A549 (cell line): Measurements from ENCODE around the gene SLC11A1. TPM values are rescaled to one million over a fixed set of nuclear protein-coding genes. Genes with fewer than 3 reads are reported as not detected.

Experiments
- ATAC-seq, 2 experiments: fragments of 200-7000 bp in 1 of 2; fragments of >200 bp in 1 of 2; cut with Nextera tagmentation in 1 of 2; cut with Tn5 transposase in 1 of 2; 3 replicates each; pipeline versions ENCODE4 v1.8.0 to v1.9.1; 2018 to 2020; ENCODE audit warnings: mild to moderate bottlenecking in 1 of 2, moderate library complexity in 1 of 2
- CTCF ChIA-PET: fragments of 300-600 bp; sonication (Branson Sonifier 250); formaldehyde crosslinking; extraction: SDS; loops from one replicate; lab custom pipeline; 2021; ENCODE audit warnings: antibody characterized with exemption, inconsistent platforms; lab: Yijun Ruan, JAX
- POLR2A ChIA-PET: fragments of 350-600 bp; formaldehyde crosslinking; extraction: SDS; loops from one replicate; lab custom pipeline; 2021; ENCODE audit warnings: antibody characterized with exemption, inconsistent platforms; lab: Yijun Ruan, JAX
- DNase-seq, 2 experiments: peaks; one replicate each; pipeline versions ENCODE4 v3.0.0 to v3.0.0-alpha.2; 2011 to 2016; ENCODE audit warnings: low read depth in 1 of 2, low spot score in 1 of 2
- FAIRE-seq: peaks from 2 replicates; lab custom pipeline; 2011; peaks lifted over from hg19 to GRCh38; lab: Jason Lieb, UNC
- H3K27ac ChIP-seq, 2 experiments: fragments of >200 bp; sonication (Bioruptor Twin); formaldehyde crosslinking; 3 replicates each; pipeline ENCODE4 v1.5.1; 2016 to 2017
- H3K4me1 ChIP-seq: fragments of >200 bp; sonication (Bioruptor Twin); formaldehyde crosslinking; 3 replicates; pipeline ENCODE4 v1.6.1; 2016
- H3K4me2 ChIP-seq: fragments of >200 bp; sonication (Bioruptor Twin); formaldehyde crosslinking; 3 replicates; pipeline ENCODE4 v1.6.1; 2016
- H3K4me3 ChIP-seq: fragments of >200 bp; sonication (Bioruptor Twin); formaldehyde crosslinking; 3 replicates; pipeline ENCODE4 v1.5.1; 2016
- H3K9me3 ChIP-seq: fragments of >200 bp; sonication (Bioruptor Twin); formaldehyde crosslinking; 3 replicates; pipeline ENCODE4 v1.6.1; 2016
- BHLHE40 ChIP-seq: IDR thresholded peaks from 2 replicates; pipeline ENCODE4 v1.6.1; 2012; ENCODE audit warnings: low read depth, low read length, inconsistent platforms
- CBX2 ChIP-seq: fragments of 200-600 bp; sonication (generic); IDR thresholded peaks from 2 replicates; pipeline ENCODE4 v1.6.1; 2016; ENCODE audit warnings: low read depth, mild to moderate bottlenecking, borderline replicate concordance
- CBX8 ChIP-seq: fragments of 200-600 bp; sonication (generic); IDR thresholded peaks from 2 replicates; pipeline ENCODE4 v1.6.1; 2016
- CHD4 ChIP-seq: fragments of 200-600 bp; sonication (generic); IDR thresholded peaks from 2 replicates; pipeline ENCODE4 v1.6.1; 2016; ENCODE audit warnings: antibody characterized with exemption, mild to moderate bottlenecking, borderline replicate concordance
- EHMT2 ChIP-seq: fragments of 200-600 bp; sonication (generic); IDR thresholded peaks from 2 replicates; pipeline ENCODE4 v1.6.1; 2016; ENCODE audit warnings: antibody characterized with exemption, low read depth, mild to moderate bottlenecking, moderate library complexity
- EP300 ChIP-seq, 2 experiments: fragments of >200 bp; sonication (Bioruptor Twin); formaldehyde crosslinking; IDR thresholded peaks; 2 replicates in 1 of 2; 3 replicates in 1 of 2; pipeline ENCODE4 v1.6.1; 2016 to 2017
- ESRRA ChIP-seq: fragments of 150-350 bp; IDR thresholded peaks from 2 replicates; pipeline ENCODE4 v1.6.1; 2014; ENCODE audit warnings: mild to moderate bottlenecking, low read length, borderline replicate concordance
- FOSB ChIP-seq: fragments of 250-450 bp; sonication (Bioruptor Pico); IDR thresholded peaks from 2 replicates; pipeline ENCODE4 v1.5.0; 2020; ENCODE audit warnings: mild to moderate bottlenecking, moderate library complexity
- GATA3 ChIP-seq: IDR thresholded peaks from 2 replicates; pipeline ENCODE4 v1.6.1; 2012; ENCODE audit warnings: borderline replicate concordance
- HOXA7 ChIP-seq: fragments of 250-450 bp; sonication (Bioruptor Pico); IDR thresholded peaks from 2 replicates; pipeline ENCODE4 v1.5.0; 2020; ENCODE audit warnings: mild to moderate bottlenecking, moderate library complexity
- HOXB13 ChIP-seq: fragments of 250-450 bp; sonication (Bioruptor Pico); IDR thresholded peaks from 2 replicates; pipeline ENCODE4 v1.5.0; 2020; ENCODE audit warnings: low read depth, mild to moderate bottlenecking, moderate library complexity
- JUNB ChIP-seq: fragments of >200 bp; sonication (Bioruptor Twin); formaldehyde crosslinking; IDR thresholded peaks from 2 replicates; pipeline ENCODE4 v1.6.1; 2016
- KDM1A ChIP-seq: fragments of 200-600 bp; sonication (generic); IDR thresholded peaks from 2 replicates; pipeline ENCODE4 v1.6.1; 2016; ENCODE audit warnings: low read depth, mild to moderate bottlenecking
- KDM5A ChIP-seq: fragments of 200-600 bp; sonication (generic); IDR thresholded peaks from 2 replicates; pipeline ENCODE4 v1.6.1; 2016; ENCODE audit warnings: antibody characterized with exemption, mild to moderate bottlenecking
- MAFK ChIP-seq: fragments of 450-650 bp; IDR thresholded peaks from 2 replicates; pipeline ENCODE4 v1.6.1; 2014; ENCODE audit not compliant: partially characterized antibody
- MAZ ChIP-seq: fragments of 150-350 bp; IDR thresholded peaks from 2 replicates; pipeline ENCODE4 v1.6.1; 2014; ENCODE audit warnings: antibody characterized with exemption, low read depth, low read length, borderline replicate concordance
- MYC ChIP-seq: IDR thresholded peaks from 2 replicates; pipeline ENCODE4 v1.6.1; 2012; ENCODE audit warnings: mild to moderate bottlenecking, inconsistent platforms, low read length, improper control_type of control experiment, borderline replicate concordance
- NFE2L2 ChIP-seq: fragments of 150-350 bp; conservative IDR thresholded peaks from 2 replicates; pipeline ENCODE4 v1.6.1; 2014; ENCODE audit warnings: low read length
- NPAS2 ChIP-seq: fragments of 250-450 bp; sonication (Bioruptor Pico); IDR thresholded peaks from 2 replicates; pipeline ENCODE4 v1.8.0; 2022; ENCODE audit warnings: mild to moderate bottlenecking, moderate library complexity, borderline replicate concordance
- NR3C1 ChIP-seq: fragments of >200 bp; sonication (Bioruptor Twin); formaldehyde crosslinking; IDR thresholded peaks from 3 replicates; pipeline ENCODE4 v1.6.1; 2017
- POLR2AphosphoS2 ChIP-seq: conservative IDR thresholded peaks from 2 replicates; pipeline ENCODE4 v1.6.1; 2012; ENCODE audit warnings: low read length, improper control_type of control experiment, inconsistent platforms
- RAD21 ChIP-seq, 2 experiments: fragments of >200 bp in 1 of 2; sonication (Bioruptor Twin) in 1 of 2; formaldehyde crosslinking in 1 of 2; IDR thresholded peaks in 1 of 2; conservative IDR thresholded peaks in 1 of 2; 2 replicates in 1 of 2; 3 replicates in 1 of 2; pipeline ENCODE4 v1.6.1; 2012 to 2018; ENCODE audit warnings: inconsistent platforms in 1 of 2
- RARB ChIP-seq: fragments of 250-450 bp; sonication (Bioruptor Pico); IDR thresholded peaks from 2 replicates; pipeline ENCODE4 v1.8.0; 2021; ENCODE audit warnings: mild to moderate bottlenecking, moderate library complexity
- RFX5 ChIP-seq: fragments of 450-650 bp; IDR thresholded peaks from 2 replicates; pipeline ENCODE4 v1.7.1; 2014; ENCODE audit warnings: antibody characterized with exemption, mild to moderate bottlenecking, moderate library complexity
- RNF2 ChIP-seq: fragments of 200-600 bp; sonication (generic); IDR thresholded peaks from 2 replicates; pipeline ENCODE4 v1.6.1; 2016; ENCODE audit warnings: low read depth, mild to moderate bottlenecking, antibody characterized with exemption, moderate library complexity, borderline replicate concordance
- TFCP2L1 ChIP-seq: fragments of 250-450 bp; sonication (Bioruptor Pico); IDR thresholded peaks from 2 replicates; pipeline ENCODE4 v1.5.0; 2021; ENCODE audit warnings: mild to moderate bottlenecking
- ZC3H11A ChIP-seq: fragments of 450-650 bp; IDR thresholded peaks from 2 replicates; pipeline ENCODE4 v1.6.1; 2014; ENCODE audit warnings: antibody characterized with exemption, mild to moderate bottlenecking
- ZNF302 ChIP-seq: fragments of 250-450 bp; sonication (Bioruptor Pico); IDR thresholded peaks from 2 replicates; pipeline ENCODE4 v1.9.0; 2021; ENCODE audit warnings: inconsistent platforms, mild to moderate bottlenecking, moderate library complexity
- WGBS: methylation state at CpG from one replicate; pipeline ENCODE4 v1.1.6; 2017; ENCODE audit errors: missing lambda C conversion rate; 5-methylcytosine and 5-hydroxymethylcytosine counted together
- polyA plus RNA-seq, 4 experiments: library from polyadenylated mRNA; depleted of rRNA in 3 of 4; stranded (reverse); fragments of >200 nt; fragmentation: RNase III in 1 of 4; extraction: RNeasy Plus Mini Kit Qiagen cat#74134 plus additional on column Dnase treatment in 1 of 4; gene quantifications; 2 replicates in 3 of 4; 3 replicates in 1 of 4; pipeline ENCODE4 v1.2.3, GENCODE V29; 2011 to 2017
- TF ChIP-seq, protein P1 (sequence below): fragments of >200 bp; sonication (Bioruptor Twin); formaldehyde crosslinking; IDR thresholded peaks from 3 replicates; pipeline ENCODE4 v1.5.1; 2016
- TF ChIP-seq, protein P2 (sequence below): fragments of 200-600 bp; sonication (generic); IDR thresholded peaks from 2 replicates; pipeline ENCODE4 v1.6.1; 2016; ENCODE audit warnings: antibody characterized with exemption, mild to moderate bottlenecking, moderate library complexity
- TF ChIP-seq, protein P3 (sequence below): fragments of >200 bp; sonication (Bioruptor Twin); formaldehyde crosslinking; IDR thresholded peaks from 3 replicates; pipeline ENCODE4 v1.6.1; 2016
- TF ChIP-seq, protein P4 (sequence below): IDR thresholded peaks from 2 replicates; pipeline ENCODE4 v1.6.1; 2012
- TF ChIP-seq, protein P5 (sequence below): fragments of 450-650 bp; IDR thresholded peaks from 2 replicates; pipeline ENCODE4 v1.6.1; 2014; ENCODE audit warnings: antibody characterized with exemption
- TF ChIP-seq, protein P6 (sequence below): fragments of >200 bp; sonication (Bioruptor Twin); formaldehyde crosslinking; IDR thresholded peaks from 2 replicates; pipeline ENCODE4 v1.6.1; 2016

Gene SLC11A1
- polyA plus RNA-seq, 2 of the 4 experiments (the other 2 are of a cell fraction), result 0.18 to 0.52 TPM

DNA sequence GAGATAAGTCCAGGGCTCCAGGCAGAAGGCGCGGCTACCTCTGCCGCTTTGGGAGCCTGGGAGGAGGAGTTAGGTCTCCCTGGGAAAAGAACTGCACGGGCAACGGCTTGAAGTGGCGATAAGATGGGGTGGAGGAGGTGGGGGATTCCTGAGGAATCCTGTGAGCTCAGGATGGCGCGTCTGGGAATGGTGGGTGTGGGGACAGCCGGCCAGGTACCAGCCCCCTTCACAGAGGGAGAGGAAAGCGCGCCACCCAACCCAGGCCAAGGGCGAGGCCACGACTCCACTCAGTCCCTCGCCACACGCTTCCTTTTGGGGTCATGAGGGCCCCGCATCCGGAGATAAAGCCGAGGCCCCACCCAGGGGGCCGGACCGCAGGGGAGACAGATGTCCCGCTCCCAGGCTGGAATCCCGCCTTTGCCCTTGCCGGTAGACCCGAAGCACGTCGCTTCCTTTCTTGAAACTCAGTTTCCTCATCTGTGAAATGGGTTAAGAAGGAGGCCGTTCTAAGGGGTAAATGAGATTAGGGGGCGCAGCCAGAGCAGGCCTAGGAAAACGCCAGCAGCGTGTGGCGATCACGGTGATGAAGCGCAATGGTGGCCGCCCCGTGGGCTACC lies 15.9 kb downstream of the SLC11A1 start:
- H3K27ac ChIP-seq, result peak overlapping the region; percentile 98 to 100
- no peaks in the 10 kb centered on the region for H3K9me3 ChIP-seq
- ATAC-seq (peak; percentile 16 to 39), FAIRE-seq (no peak), DNase-seq (peak; percentile 65 to 87)
- ChIA-PET POLR2A (interaction anchor here (2.3 kb wide), 1 partner anchor 8 kb away, joined by 7 read pairs; no protein-coding TSS in a partner anchor), CTCF (interaction anchor here (0.9 to 4.4 kb wide), 6 partner anchors 6 to 450 kb away, joined by 3 to 24 read pairs (median 6); partner anchors contain the start of genes AAMP and PNKD)
- H3K4me3 ChIP-seq, result peak overlapping the region; percentile 94
- peaks cover 39% of the 10 kb centered on the region for H3K4me1 ChIP-seq
- 1% methylated on average over 35 of the region's 35 CpGs for WGBS
- peak overlapping the region; percentile 90 for H3K4me2 ChIP-seq
- no peak for TF ChIP-seq CBX8
- TF ChIP-seq EHMT2, result no peak
- no peak for TF ChIP-seq JUNB
- TF ChIP-seq ZC3H11A, result no peak
- no peak for TF ChIP-seq MAZ
- no peak for TF ChIP-seq MAFK
- no peak for TF ChIP-seq GATA3
- TF ChIP-seq, protein P1, sequence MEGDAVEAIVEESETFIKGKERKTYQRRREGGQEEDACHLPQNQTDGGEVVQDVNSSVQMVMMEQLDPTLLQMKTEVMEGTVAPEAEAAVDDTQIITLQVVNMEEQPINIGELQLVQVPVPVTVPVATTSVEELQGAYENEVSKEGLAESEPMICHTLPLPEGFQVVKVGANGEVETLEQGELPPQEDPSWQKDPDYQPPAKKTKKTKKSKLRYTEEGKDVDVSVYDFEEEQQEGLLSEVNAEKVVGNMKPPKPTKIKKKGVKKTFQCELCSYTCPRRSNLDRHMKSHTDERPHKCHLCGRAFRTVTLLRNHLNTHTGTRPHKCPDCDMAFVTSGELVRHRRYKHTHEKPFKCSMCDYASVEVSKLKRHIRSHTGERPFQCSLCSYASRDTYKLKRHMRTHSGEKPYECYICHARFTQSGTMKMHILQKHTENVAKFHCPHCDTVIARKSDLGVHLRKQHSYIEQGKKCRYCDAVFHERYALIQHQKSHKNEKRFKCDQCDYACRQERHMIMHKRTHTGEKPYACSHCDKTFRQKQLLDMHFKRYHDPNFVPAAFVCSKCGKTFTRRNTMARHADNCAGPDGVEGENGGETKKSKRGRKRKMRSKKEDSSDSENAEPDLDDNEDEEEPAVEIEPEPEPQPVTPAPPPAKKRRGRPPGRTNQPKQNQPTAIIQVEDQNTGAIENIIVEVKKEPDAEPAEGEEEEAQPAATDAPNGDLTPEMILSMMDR, result no peak
- TF ChIP-seq MYC, result no peak
- TF ChIP-seq, protein P2, sequence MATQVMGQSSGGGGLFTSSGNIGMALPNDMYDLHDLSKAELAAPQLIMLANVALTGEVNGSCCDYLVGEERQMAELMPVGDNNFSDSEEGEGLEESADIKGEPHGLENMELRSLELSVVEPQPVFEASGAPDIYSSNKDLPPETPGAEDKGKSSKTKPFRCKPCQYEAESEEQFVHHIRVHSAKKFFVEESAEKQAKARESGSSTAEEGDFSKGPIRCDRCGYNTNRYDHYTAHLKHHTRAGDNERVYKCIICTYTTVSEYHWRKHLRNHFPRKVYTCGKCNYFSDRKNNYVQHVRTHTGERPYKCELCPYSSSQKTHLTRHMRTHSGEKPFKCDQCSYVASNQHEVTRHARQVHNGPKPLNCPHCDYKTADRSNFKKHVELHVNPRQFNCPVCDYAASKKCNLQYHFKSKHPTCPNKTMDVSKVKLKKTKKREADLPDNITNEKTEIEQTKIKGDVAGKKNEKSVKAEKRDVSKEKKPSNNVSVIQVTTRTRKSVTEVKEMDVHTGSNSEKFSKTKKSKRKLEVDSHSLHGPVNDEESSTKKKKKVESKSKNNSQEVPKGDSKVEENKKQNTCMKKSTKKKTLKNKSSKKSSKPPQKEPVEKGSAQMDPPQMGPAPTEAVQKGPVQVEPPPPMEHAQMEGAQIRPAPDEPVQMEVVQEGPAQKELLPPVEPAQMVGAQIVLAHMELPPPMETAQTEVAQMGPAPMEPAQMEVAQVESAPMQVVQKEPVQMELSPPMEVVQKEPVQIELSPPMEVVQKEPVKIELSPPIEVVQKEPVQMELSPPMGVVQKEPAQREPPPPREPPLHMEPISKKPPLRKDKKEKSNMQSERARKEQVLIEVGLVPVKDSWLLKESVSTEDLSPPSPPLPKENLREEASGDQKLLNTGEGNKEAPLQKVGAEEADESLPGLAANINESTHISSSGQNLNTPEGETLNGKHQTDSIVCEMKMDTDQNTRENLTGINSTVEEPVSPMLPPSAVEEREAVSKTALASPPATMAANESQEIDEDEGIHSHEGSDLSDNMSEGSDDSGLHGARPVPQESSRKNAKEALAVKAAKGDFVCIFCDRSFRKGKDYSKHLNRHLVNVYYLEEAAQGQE, result no peak
- peak; percentile 63; the same call in 1 of the 2 replicates for TF ChIP-seq CHD4
- no peak for TF ChIP-seq EP300 (IDR thresholded peaks at IDR 0.05)
- TF ChIP-seq NFE2L2, result no peak
- no peak for TF ChIP-seq KDM5A
- TF ChIP-seq, protein P3, sequence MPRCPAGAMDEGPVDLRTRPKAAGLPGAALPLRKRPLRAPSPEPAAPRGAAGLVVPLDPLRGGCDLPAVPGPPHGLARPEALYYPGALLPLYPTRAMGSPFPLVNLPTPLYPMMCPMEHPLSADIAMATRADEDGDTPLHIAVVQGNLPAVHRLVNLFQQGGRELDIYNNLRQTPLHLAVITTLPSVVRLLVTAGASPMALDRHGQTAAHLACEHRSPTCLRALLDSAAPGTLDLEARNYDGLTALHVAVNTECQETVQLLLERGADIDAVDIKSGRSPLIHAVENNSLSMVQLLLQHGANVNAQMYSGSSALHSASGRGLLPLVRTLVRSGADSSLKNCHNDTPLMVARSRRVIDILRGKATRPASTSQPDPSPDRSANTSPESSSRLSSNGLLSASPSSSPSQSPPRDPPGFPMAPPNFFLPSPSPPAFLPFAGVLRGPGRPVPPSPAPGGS, result peak; percentile 33; the same call in 1 of the 3 replicates
- no peak for TF ChIP-seq ZNF302 (CRISPR knock-in tag)
- TF ChIP-seq HOXB13 (CRISPR knock-in tag), result no peak
- no peak for TF ChIP-seq RNF2
- TF ChIP-seq, protein P4, sequence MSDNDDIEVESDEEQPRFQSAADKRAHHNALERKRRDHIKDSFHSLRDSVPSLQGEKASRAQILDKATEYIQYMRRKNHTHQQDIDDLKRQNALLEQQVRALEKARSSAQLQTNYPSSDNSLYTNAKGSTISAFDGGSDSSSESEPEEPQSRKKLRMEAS, result peak; percentile 70
- TF ChIP-seq RFX5, result no peak
- TF ChIP-seq NPAS2 (CRISPR knock-in tag), result no peak
- no peak for TF ChIP-seq FOSB (CRISPR knock-in tag)
- no peak for TF ChIP-seq CBX2
- no peak for TF ChIP-seq HOXA7 (CRISPR knock-in tag)
- TF ChIP-seq NR3C1, result no peak
- TF ChIP-seq KDM1A, result peak; percentile 98
- TF ChIP-seq RAD21 (conservative IDR thresholded peaks at IDR 0.05 in 1 of 2, IDR thresholded peaks at IDR 0.05 in 1 of 2), result no peak
- TF ChIP-seq, protein P5, sequence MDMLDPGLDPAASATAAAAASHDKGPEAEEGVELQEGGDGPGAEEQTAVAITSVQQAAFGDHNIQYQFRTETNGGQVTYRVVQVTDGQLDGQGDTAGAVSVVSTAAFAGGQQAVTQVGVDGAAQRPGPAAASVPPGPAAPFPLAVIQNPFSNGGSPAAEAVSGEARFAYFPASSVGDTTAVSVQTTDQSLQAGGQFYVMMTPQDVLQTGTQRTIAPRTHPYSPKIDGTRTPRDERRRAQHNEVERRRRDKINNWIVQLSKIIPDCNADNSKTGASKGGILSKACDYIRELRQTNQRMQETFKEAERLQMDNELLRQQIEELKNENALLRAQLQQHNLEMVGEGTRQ, result no peak
- no peak for TF ChIP-seq RARB (CRISPR knock-in tag)
- TF ChIP-seq ESRRA, result no peak
- no peak for TF ChIP-seq POLR2AphosphoS2
- TF ChIP-seq TFCP2L1 (CRISPR knock-in tag), result 0 out of 2 replicates have a peak, but pooled peaks have one; percentile 21
- no peak for TF ChIP-seq BHLHE40
- TF ChIP-seq, protein P6, sequence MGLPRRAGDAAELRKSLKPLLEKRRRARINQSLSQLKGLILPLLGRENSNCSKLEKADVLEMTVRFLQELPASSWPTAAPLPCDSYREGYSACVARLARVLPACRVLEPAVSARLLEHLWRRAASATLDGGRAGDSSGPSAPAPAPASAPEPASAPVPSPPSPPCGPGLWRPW, result no peak
